ENCODE data around the gene ZSCAN23. TPM values are rescaled to one million over a fixed set of nuclear protein-coding genes. Genes with fewer than 3 reads are reported as not detected.

Gene ZSCAN23
- total RNA-seq, 1 experiment from 2014 or later, result 3.0 TPM

GRCh38 chr6:28489366-28490204, 46.3 kb upstream of the ZSCAN23 start:
- peak overlapping the region; percentile 97 for H3K27ac Mint-ChIP-seq (ENCODE audit: low read depth, unreplicated experiment)
- H3K4me3 Mint-ChIP-seq (ENCODE audit: unreplicated experiment), result peak overlapping the region; percentile 86
- CTCF ChIA-PET, result interaction anchor here (1.1 kb wide), 1 partner anchor 49 kb away, joined by 3 read pairs; no protein-coding TSS in a partner anchor
- no peak for TF ChIP-seq CTCF (IDR thresholded peaks at IDR 0.05; ENCODE audit: unreplicated experiment)
- intact Hi-C loops (cut with micrococcal nuclease), result loop anchor here (2.0 kb wide), 1 partner anchor 97 kb away; a partner anchor contains a TSS
- no TSS peak for BruUV-seq (replicated peaks)
- no peaks in the 10 kb centered on the region for H3K27me3 Mint-ChIP-seq (ENCODE audit: insufficient read depth, unreplicated experiment)
- peaks cover 14% of the 10 kb centered on the region for H3K36me3 Mint-ChIP-seq (ENCODE audit: insufficient read depth, unreplicated experiment)
- POLR2A ChIA-PET, result interaction anchor here (0.6 to 2.6 kb wide), 10 partner anchors 11 to 680 kb away, joined by 3 to 14 read pairs (median 4); partner anchors contain the start of gene TRIM27
- H3K4me1 Mint-ChIP-seq (ENCODE audit: insufficient read depth, unreplicated experiment), result peaks cover 5% of the 10 kb centered on the region
- H3K9me3 Mint-ChIP-seq (ENCODE audit: unreplicated experiment), result no peaks in the 10 kb centered on the region
- DNase-seq (ENCODE audit: unreplicated experiment), result peak; percentile 88

GRCh38 chr6:28488916-28489365, 45.6 kb upstream of the ZSCAN23 start:
- POLR2A ChIA-PET, result interaction anchor here (0.6 to 2.6 kb wide), 12 partner anchors 10 to 679 kb away, joined by 3 to 14 read pairs (median 4); partner anchors contain the start of gene TRIM27
- intact Hi-C loops (cut with micrococcal nuclease), result loop anchor here (2.0 kb wide), 1 partner anchor 98 kb away; a partner anchor contains a TSS
- TSS peak; percentile 63 for BruUV-seq (replicated peaks)

GRCh38 chr6:28486988-28487742, 43.9 kb upstream of the ZSCAN23 start:
- no peak overlapping the region for H3K27ac Mint-ChIP-seq (ENCODE audit: low read depth, unreplicated experiment)
- BruUV-seq (replicated peaks), result no TSS peak
- peaks cover 14% of the 10 kb centered on the region for H3K36me3 Mint-ChIP-seq (ENCODE audit: insufficient read depth, unreplicated experiment)
- H3K27me3 Mint-ChIP-seq (ENCODE audit: insufficient read depth, unreplicated experiment), result peaks cover 11% of the 10 kb centered on the region
- peaks cover 5% of the 10 kb centered on the region for H3K4me1 Mint-ChIP-seq (ENCODE audit: insufficient read depth, unreplicated experiment)
- intact Hi-C loops (cut with micrococcal nuclease), result no loop called here
- no peak for DNase-seq (ENCODE audit: unreplicated experiment)
- ChIA-PET CTCF (interaction anchor here (1.6 kb wide), 1 partner anchor 14 kb away, joined by 5 read pairs; no protein-coding TSS in a partner anchor), POLR2A (interaction anchor here (1.5 to 2.6 kb wide), 2 partner anchors 12 to 55 kb away, joined by 3 to 11 read pairs; no protein-coding TSS in a partner anchor)
- H3K4me3 Mint-ChIP-seq (ENCODE audit: unreplicated experiment), result no peak overlapping the region
- no peaks in the 10 kb centered on the region for H3K9me3 Mint-ChIP-seq (ENCODE audit: unreplicated experiment)
- no peak for TF ChIP-seq CTCF (IDR thresholded peaks at IDR 0.05; ENCODE audit: unreplicated experiment)

More at GRCh38 chr6:28488916-28489365, 45.6 kb upstream of the ZSCAN23 start:
- CTCF ChIA-PET, result interaction anchor here (0.6 to 1.2 kb wide), 4 partner anchors 10 to 209 kb away, joined by 3 to 6 read pairs (median 3); no protein-coding TSS in a partner anchor
- Mint-ChIP-seq H3K27ac (ENCODE audit: low read depth, unreplicated experiment) (peak overlapping the region; percentile 97), H3K4me1 (ENCODE audit: insufficient read depth, unreplicated experiment) (peaks cover 5% of the 10 kb centered on the region), H3K9me3 (ENCODE audit: unreplicated experiment) (no peaks in the 10 kb centered on the region), H3K36me3 (ENCODE audit: insufficient read depth, unreplicated experiment) (peaks cover 14% of the 10 kb centered on the region), H3K27me3 (ENCODE audit: insufficient read depth, unreplicated experiment) (no peaks in the 10 kb centered on the region), H3K4me3 (ENCODE audit: unreplicated experiment) (peak overlapping the region; percentile 86)
- TF ChIP-seq CTCF (IDR thresholded peaks at IDR 0.05; ENCODE audit: unreplicated experiment), result no peak
- peak; percentile 69 for DNase-seq (ENCODE audit: unreplicated experiment)

Measured in MCF 10A (cell line).